ENCODE measurements around the gene SLC5A10. TPM values are rescaled to one million over a fixed set of nuclear protein-coding genes. Genes with fewer than 3 reads are reported as not detected.
"Not testable (repeated sequence)": the region's sequence is repeated elsewhere in the genome, so short reads cannot be mapped to it uniquely, and the experiment has no call there.

The SLC5A10 gene
- total RNA-seq, 2 experiments from 2014 or later, result not detected

GRCh38 chr17:19023209-19023999 lies 71.4 kb downstream of the SLC5A10 start:
- no peak for ATAC-seq (ENCODE audit: poor library complexity)
- no peaks in the 10 kb centered on the region for H3K27me3 ChIP-seq (ENCODE audit: control insufficient read depth in 1 of 2, insufficient read depth in 2 of 2, low read length in 2 of 2)
- H3K4me1 ChIP-seq (ENCODE audit: insufficient read depth, low read length), result peaks cover 22% of the 10 kb centered on the region
- Mint-ChIP-seq H3K9me3 (no peaks in the 10 kb centered on the region), H3K36me3 (ENCODE audit: low read depth) (peaks cover 48% of the 10 kb centered on the region), H3K27ac (peak overlapping the region; percentile 92), H3K4me3 (no peak overlapping the region), H3K27me3 (no peaks in the 10 kb centered on the region), H3K4me1 (ENCODE audit: low read depth) (peaks cover 30% of the 10 kb centered on the region)
- ChIA-PET POLR2A (interaction anchor here (0.6 to 2.7 kb wide), 9 partner anchors 11 to 774 kb away, joined by 3 to 11 read pairs (median 3); partner anchors contain the start of genes FAM83G and PRPSAP2), CTCF (interaction anchor here (1.4 to 1.5 kb wide), 2 partner anchors 14 to 62 kb away, joined by 3 to 4 read pairs; no protein-coding TSS in a partner anchor)
- H3K36me3 ChIP-seq (ENCODE audit: insufficient read depth, low read length), result peaks cover 37% of the 10 kb centered on the region
- TF ChIP-seq, protein P1, sequence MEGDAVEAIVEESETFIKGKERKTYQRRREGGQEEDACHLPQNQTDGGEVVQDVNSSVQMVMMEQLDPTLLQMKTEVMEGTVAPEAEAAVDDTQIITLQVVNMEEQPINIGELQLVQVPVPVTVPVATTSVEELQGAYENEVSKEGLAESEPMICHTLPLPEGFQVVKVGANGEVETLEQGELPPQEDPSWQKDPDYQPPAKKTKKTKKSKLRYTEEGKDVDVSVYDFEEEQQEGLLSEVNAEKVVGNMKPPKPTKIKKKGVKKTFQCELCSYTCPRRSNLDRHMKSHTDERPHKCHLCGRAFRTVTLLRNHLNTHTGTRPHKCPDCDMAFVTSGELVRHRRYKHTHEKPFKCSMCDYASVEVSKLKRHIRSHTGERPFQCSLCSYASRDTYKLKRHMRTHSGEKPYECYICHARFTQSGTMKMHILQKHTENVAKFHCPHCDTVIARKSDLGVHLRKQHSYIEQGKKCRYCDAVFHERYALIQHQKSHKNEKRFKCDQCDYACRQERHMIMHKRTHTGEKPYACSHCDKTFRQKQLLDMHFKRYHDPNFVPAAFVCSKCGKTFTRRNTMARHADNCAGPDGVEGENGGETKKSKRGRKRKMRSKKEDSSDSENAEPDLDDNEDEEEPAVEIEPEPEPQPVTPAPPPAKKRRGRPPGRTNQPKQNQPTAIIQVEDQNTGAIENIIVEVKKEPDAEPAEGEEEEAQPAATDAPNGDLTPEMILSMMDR (IDR thresholded peaks at IDR 0.05), result no peak
- intact Hi-C loops (cut with DNase I, micrococcal nuclease), result no loop called here
- peak overlapping the region in 1 of 2 donors; percentile 24 for H3K27ac ChIP-seq (ENCODE audit: low read depth in 1 of 2, low read length in 2 of 2)
- no peak overlapping the region for H3K4me3 ChIP-seq (ENCODE audit: low read length)
- no peaks in the 10 kb centered on the region for H3K9me3 ChIP-seq (ENCODE audit: control insufficient read depth in 1 of 2, insufficient read depth in 1 of 2, low read length in 2 of 2)
- no peak for DNase-seq

- DNase-seq, result peak in 4 of 14 experiments; percentile 28 to 40 (median 34)
- peak overlapping the region; percentile 92 for H3K27ac Mint-ChIP-seq
Measured at GRCh38 chr17:19024101-19025078, 72.4 kb downstream of the SLC5A10 start.

DNA sequence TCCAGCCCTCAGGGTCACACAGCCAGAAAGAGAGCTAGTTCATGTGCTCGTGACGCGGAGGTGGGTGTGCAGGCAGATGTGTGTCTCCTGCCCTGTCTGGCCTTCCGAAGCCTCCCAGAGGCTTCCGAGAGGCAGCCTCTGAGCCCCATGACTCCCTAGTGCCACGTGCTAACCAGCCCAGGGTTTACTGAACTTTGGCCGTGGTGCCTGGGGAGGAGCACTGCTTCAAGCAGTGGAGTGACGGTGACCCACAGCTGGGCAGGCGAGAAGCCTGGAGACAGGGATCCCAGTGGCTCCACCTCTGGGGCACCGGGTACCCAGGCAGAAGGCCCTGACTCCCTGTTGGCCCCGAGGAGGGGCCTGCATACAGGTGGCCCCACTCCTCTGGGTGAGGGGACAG lies 76.7 kb downstream of the SLC5A10 start:
- ATAC-seq (ENCODE audit: poor library complexity); H3K4me3 Mint-ChIP-seq; POLR2A ChIA-PET; H3K9me3 Mint-ChIP-seq; H3K4me3 ChIP-seq (ENCODE audit: low read length); H3K27ac Mint-ChIP-seq; intact Hi-C loops (cut with DNase I, micrococcal nuclease); H3K27me3 ChIP-seq (ENCODE audit: control insufficient read depth in 1 of 2, insufficient read depth in 2 of 2, low read length in 2 of 2); CTCF ChIA-PET; H3K36me3 ChIP-seq (ENCODE audit: insufficient read depth, low read length); H3K27me3 Mint-ChIP-seq; DNase-seq; H3K27ac ChIP-seq (ENCODE audit: low read depth in 1 of 2, low read length in 2 of 2); H3K9me3 ChIP-seq (ENCODE audit: control insufficient read depth in 1 of 2, insufficient read depth in 1 of 2, low read length in 2 of 2): not testable (repeated sequence)
- peaks cover 15% of the 10 kb centered on the region for H3K4me1 Mint-ChIP-seq (ENCODE audit: low read depth)
- peaks cover 19% of the 10 kb centered on the region for H3K4me1 ChIP-seq (ENCODE audit: insufficient read depth, low read length)
- H3K36me3 Mint-ChIP-seq (ENCODE audit: low read depth), result peaks cover 16% of the 10 kb centered on the region

More at GRCh38 chr17:19024101-19025078, 72.4 kb downstream of the SLC5A10 start:
- CTCF ChIA-PET, result interaction anchor here (0.7 kb wide), 1 partner anchor 20 kb away, joined by 3 read pairs; no protein-coding TSS in a partner anchor
- POLR2A ChIA-PET, result interaction anchor here (0.6 to 2.1 kb wide), 6 partner anchors 17 to 773 kb away, joined by 3 to 11 read pairs (median 4); partner anchors contain the start of genes FAM83G and PRPSAP2
- Histone ChIP-seq H3K4me3 (ENCODE audit: low read length) (no peak overlapping the region), H3K27ac (ENCODE audit: low read depth in 1 of 2, low read length in 2 of 2) (peak overlapping the region; percentile 24 to 40), H3K36me3 (ENCODE audit: insufficient read depth, low read length) (peaks cover 37% of the 10 kb centered on the region), H3K4me1 (ENCODE audit: insufficient read depth, low read length) (peaks cover 22% of the 10 kb centered on the region), H3K27me3 (ENCODE audit: control insufficient read depth in 1 of 2, insufficient read depth in 2 of 2, low read length in 2 of 2) (no peaks in the 10 kb centered on the region), H3K9me3 (ENCODE audit: control insufficient read depth in 1 of 2, insufficient read depth in 1 of 2, low read length in 2 of 2) (no peaks in the 10 kb centered on the region)
- Mint-ChIP-seq H3K9me3 (no peaks in the 10 kb centered on the region), H3K4me3 (peak overlapping the region; percentile 59), H3K27me3 (no peaks in the 10 kb centered on the region), H3K36me3 (ENCODE audit: low read depth) (peaks cover 43% of the 10 kb centered on the region), H3K4me1 (ENCODE audit: low read depth) (peaks cover 22% of the 10 kb centered on the region)
- TF ChIP-seq, protein P1 (IDR thresholded peaks at IDR 0.05), result no peak
- intact Hi-C loops (cut with DNase I, micrococcal nuclease), result no loop called here
- peak; percentile 66 for ATAC-seq (ENCODE audit: poor library complexity)

DNA sequence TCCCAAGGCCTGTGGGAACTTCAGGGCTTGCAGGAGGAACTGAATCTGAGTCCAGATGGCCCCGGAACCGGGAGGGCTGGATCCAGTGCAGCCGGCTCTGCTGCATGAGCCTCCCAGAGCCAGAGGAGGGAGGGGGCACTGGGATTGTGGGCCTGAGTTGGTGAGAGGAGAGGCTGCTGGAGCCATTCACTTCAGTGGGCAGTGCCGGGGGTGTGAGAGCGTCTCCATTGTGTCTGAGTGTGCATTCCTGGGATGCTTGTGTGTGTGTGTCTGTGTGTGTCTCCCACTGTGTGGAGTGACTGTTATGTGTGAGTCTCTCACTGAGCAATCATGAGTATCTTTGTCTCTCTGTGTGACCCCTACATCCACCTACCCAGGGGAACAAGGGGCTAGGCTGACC lies 77.8 kb downstream of the SLC5A10 start:
- H3K4me1 Mint-ChIP-seq (ENCODE audit: low read depth); H3K27me3 Mint-ChIP-seq; DNase-seq; H3K4me3 ChIP-seq (ENCODE audit: low read length); CTCF ChIA-PET; H3K9me3 Mint-ChIP-seq; H3K4me1 ChIP-seq (ENCODE audit: insufficient read depth, low read length); H3K27ac Mint-ChIP-seq; H3K4me3 Mint-ChIP-seq; H3K36me3 ChIP-seq (ENCODE audit: insufficient read depth, low read length); H3K27me3 ChIP-seq (ENCODE audit: control insufficient read depth in 1 of 2, insufficient read depth in 2 of 2, low read length in 2 of 2); intact Hi-C loops (cut with DNase I, micrococcal nuclease); ATAC-seq (ENCODE audit: poor library complexity); H3K36me3 Mint-ChIP-seq (ENCODE audit: low read depth); H3K9me3 ChIP-seq (ENCODE audit: control insufficient read depth in 1 of 2, insufficient read depth in 1 of 2, low read length in 2 of 2); H3K27ac ChIP-seq (ENCODE audit: low read depth in 1 of 2, low read length in 2 of 2); POLR2A ChIA-PET: not testable (repeated sequence)

GRCh38 chr17:19030771-19031449 lies 78.9 kb downstream of the SLC5A10 start:
- CTCF ChIA-PET; H3K27me3 Mint-ChIP-seq; DNase-seq; H3K36me3 Mint-ChIP-seq (ENCODE audit: low read depth); H3K27me3 ChIP-seq (ENCODE audit: control insufficient read depth in 1 of 2, insufficient read depth in 2 of 2, low read length in 2 of 2); H3K27ac Mint-ChIP-seq; H3K4me1 Mint-ChIP-seq (ENCODE audit: low read depth); H3K4me3 ChIP-seq (ENCODE audit: low read length); intact Hi-C loops (cut with DNase I, micrococcal nuclease); H3K9me3 Mint-ChIP-seq; H3K9me3 ChIP-seq (ENCODE audit: control insufficient read depth in 1 of 2, insufficient read depth in 1 of 2, low read length in 2 of 2); POLR2A ChIA-PET; ATAC-seq (ENCODE audit: poor library complexity); H3K27ac ChIP-seq (ENCODE audit: low read depth in 1 of 2, low read length in 2 of 2); H3K36me3 ChIP-seq (ENCODE audit: insufficient read depth, low read length); H3K4me3 Mint-ChIP-seq; H3K4me1 ChIP-seq (ENCODE audit: insufficient read depth, low read length): not testable (repeated sequence)
